HG03108 (cell line): ENCODE results near the gene ATXN7L1.
A peak's percentile ranks its signal among the peaks of the same experiment; 100 is the strongest.

Experiments
- ATAC-seq: cut with Tn5 transposase; IDR thresholded peaks from one replicate; pipeline ENCODE4 v1.9.1; 2021; ENCODE audit warnings: moderate library complexity; ENCODE audit not compliant: unreplicated experiment

The ATXN7L1 gene

GRCh38 chr7:105876091-105876963 lies at the start of gene ATXN7L1:
ATXN7L1 (minus strand) TSS chr7:105876599; CDS start chr7:105876558, 41 bp downstream.
- peak; percentile 86 for ATAC-seq

DNA sequence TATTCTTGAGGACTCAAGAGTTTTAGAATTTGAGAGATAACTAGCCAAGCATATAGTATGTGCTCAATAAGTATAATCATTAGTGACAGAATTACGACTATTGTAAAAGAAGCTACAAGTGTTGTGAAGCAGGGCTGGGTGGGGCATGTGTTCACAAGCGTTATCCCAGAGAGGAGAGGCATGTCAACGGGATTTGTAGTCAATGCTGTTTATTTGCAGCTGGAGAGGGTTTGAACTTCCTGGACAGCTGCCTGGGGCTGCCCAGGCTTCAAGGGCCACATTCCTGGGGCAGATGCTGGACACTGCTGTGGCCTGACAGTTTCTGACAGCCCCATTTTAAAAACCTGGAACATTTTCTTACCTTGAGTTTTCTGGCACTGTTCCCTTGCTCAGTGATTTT lies 49.7 kb upstream of the ATXN7L1 start:
- no peak for ATAC-seq

- ATAC-seq = no peak
Observed at GRCh38 chr7:105924945-105925344, 48.5 kb upstream of the ATXN7L1 start.

DNA sequence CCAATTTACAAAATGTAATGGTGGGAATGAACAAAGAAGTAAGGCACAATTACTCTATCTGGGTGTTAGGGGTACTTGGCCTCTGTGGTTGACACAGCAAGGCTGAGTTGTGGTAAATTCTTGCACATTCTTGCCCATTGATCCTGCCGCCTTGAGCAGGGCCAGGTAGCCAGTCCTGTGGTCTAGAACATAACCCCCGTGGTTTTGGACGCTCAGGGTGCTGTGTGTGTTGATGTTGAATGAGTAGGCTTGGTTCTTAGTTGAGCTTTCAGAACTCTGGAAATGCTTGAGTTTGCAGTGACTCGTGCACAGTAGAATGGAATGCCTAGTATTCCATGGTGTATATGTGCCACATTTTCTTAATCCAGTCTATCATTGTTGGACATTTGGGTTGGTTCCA lies 44.4 kb upstream of the ATXN7L1 start:
- ATAC-seq = no peak

DNA sequence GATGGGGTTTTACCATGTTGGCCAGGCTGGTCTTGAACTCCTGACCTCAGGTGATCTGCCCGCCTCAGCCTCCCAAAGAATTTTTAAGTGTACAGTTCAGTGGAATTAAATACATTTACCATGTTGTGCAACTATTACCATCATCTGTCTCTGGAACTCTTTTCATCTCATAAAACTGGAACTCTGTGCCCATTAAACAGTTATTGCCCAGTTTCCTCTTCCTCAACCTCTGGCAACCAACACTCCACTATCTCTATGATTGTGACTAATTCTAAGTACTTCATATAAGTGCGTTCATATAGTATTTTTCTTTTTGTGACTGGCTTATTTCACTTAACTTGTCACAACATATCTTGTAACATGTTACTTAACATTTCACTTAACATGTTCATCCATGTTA lies 41.3 kb upstream of the ATXN7L1 start:
- ATAC-seq = no peak

DNA sequence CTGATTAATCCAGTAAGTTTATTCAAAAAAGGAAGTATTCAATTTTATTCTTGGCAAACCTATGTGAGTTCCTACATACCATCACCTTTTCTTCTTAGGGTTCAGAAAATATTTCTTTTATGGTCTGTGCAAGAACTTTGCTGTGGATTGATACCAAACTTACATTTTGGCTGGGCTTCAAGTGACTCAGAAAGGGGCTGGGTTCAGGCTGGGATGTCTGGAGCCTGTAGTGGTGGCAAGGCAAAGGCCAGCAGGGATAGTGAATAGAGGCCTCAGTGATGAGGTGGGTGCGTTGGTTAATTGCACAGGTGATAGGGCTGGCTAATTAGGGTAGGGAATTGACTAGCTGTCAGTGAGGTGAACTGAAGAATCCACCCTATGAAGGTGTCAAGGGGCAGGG lies 40.2 kb upstream of the ATXN7L1 start:
- no peak for ATAC-seq

DNA sequence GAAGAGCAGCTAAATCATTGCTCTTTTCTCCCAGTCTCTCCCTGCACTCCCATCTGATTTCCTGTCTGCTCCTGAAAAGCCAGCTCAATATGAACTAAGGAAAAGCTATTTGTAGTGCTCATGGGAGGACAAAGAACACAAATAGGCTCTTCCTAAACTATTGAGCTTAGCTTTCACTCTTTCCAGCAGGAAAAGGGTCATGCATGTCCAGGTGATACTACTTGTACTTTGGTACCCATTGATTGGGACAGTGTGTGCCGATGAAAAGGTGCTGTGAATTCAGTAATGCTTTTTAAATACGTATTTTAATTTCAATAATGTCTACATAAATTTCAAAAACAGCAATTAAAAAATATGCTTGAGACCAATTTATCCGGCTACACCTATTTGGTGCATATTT lies 37.5 kb upstream of the ATXN7L1 start:
- ATAC-seq = no peak

DNA sequence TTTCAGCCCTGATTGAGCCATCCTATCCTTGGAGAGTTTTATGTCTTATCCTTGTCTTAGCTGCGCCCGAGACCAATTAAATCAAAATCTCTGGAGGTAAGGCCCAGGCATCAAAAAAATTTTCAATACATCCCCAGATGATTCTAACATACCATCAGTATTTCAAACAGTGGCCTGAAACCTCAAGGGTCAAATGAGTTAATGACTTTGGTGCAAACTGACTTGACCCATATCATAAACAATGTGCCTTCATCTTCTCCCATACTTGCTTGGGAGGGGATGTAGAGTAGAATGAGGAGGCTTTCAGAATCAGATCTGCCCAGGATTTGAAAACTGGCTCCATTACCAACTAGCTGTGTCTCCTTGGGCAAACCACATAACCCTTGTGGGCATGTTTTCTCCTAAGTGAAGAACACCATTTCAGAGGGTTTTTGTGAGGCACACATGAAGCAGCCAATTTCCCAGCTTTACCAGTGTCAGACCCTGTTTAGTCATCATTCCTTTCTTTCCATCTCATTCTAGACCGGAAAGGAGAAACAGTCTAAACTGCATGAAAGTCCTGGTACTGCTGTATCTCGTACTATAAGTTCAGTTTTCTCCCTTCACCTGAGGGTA lies 35.7 kb upstream of the ATXN7L1 start:
- ATAC-seq = no peak

DNA sequence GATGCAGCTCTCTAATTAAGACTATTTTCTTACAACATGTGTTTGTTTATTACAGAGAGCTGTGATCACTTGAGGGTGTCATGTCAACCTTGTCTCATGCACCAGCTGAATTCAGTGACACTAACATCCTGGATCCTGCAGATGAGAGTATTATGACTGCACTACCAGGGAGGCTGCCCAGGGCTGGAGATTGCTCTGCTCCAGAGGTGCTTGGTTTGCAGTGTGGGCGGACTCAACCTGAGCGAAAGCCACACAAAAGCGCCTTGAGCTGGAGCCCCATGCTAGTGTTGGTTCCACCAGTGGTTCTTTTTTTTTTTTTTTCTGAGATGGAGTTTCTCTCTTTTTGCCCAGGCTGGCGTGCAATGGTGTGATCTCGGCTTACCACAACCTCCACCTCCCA lies 33.8 kb upstream of the ATXN7L1 start:
- ATAC-seq = no peak

- no peak for ATAC-seq
Observed at GRCh38 chr7:105909742-105910141, 33.3 kb upstream of the ATXN7L1 start.

DNA sequence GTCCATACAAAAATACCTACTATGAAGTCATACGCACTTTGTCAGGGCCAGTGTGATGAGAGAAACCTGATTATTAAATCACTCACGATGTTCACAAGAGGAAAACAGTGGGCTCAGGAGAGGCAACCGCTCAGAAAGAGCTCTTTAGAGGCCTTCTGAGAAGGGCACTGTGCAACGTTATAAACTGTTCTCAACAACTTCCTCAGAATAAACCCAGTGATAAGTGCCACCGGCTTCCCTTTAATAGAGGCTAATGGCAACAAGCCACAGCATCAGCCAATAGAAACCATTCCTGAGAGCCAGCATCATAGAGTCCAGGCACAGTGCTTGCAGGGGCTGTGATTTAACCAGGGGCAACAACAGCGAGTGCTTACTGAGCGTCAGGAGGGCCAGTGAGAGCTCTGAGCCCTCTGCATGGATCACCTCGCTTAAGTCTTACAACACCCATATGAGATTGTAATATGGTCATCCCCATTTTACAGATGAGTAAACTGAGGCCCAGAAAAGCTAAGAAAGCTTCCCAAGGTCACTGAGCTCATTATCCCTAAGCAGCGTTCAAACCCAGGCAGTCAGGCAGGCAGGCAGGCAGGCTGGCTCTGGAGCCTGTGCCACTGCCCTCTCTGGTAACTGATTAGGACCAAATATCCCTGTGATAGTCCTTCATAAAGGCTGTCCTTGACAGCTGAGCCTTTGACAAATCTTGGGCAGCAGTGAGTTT lies 30.9 kb upstream of the ATXN7L1 start:
- no peak for ATAC-seq

DNA sequence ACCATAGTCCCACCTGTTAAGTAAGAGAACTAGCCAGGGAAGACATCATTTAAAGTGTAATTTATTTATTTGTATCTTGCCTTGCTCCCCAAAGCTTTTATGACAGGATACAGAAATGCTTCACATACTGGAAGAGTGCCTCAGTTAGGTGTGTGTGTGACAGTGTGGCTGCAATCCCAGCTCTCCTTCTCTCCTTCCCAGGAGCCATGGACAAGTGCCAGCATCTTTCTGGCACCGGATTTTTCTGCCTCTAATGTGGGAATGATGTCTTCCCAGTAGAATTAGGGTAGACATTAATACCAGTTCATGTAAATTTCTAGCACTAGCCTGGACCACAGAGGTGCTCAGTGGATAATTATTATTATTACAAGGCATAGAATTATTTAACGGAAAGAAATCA lies 30.3 kb upstream of the ATXN7L1 start:
- ATAC-seq = no peak

DNA sequence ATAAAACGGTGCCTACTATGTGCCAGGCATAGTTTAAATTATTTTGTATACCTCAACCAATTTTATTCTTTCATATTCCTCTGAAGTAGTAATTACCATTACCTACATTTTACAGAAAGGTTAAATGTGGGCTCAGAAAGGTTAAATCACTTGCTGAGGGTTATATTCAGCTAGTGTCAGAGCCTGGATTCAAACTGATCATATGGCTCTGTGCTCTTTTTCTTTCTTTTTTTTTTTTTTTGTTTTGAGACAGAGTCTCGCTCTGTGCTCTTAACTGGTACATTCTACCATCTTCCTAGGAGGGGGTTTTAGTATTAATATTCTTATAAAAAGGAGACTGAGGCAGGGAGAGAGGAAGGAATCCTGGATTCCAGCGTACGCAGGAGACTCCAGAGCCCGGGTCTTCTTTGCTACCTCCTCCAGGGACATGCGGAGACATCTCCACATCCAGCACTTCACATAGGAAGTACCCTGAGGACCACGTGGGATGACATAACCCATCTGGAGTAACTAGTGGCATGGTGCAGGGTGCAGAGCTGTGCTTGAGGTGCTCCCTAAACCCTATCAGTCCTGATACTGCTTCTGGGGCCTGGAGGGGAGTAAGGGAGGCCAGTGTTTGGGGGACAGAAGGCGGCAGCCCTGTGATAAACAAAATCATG lies 29.6 kb upstream of the ATXN7L1 start:
- no peak for ATAC-seq

DNA sequence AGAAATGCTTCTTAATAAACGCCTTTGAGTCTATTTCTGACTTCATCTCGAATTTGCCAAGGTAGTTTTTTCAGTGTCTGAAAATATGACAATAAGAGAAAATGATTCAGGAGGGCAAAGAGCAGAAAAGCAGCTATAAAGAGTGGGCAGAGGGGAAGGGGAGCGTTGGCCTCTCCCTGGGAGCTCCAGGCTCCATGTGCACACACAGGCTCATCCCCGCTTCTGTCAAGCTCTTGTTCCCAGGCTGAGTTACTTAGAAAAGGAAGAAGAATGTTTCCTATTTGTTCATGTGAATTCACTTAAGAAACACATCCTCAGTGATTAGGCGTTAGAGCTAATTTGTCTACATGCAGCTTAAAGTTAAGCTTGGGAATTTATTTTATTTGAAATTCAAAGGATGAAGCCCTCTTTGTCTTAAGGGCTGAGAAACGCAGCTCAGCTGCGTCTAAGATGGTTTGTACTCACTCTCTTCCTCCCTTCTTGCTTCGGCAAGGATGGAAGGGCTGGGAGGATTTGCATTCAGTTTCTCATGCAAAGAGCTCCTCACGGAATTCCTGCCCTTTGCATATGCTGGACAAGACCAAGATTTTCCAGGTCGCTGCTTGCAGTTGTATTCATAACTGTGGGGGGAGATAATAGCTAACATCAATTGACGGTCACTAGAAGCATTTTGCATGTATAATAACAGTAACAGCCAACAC lies 29.0 kb upstream of the ATXN7L1 start:
- no peak for ATAC-seq

DNA sequence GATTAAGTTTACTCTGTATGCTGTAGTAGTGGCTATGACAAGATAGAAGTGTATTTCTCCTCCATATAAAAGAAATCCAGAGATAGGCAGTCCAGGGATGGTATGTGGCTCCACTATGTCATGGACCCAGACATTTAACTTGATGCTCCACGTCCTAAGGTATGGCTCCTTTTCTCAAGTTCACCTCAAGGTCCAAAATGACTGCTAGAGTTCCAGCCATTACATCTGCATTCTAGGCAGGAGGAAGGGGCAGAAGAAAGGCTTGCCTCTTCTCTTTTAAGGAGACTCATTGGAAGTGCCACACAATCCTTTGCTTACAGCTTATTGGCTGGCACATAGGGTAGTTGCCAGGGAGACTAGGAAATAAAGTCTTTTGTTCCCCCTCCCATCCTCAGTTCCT lies 27.7 kb upstream of the ATXN7L1 start:
- ATAC-seq = no peak

DNA sequence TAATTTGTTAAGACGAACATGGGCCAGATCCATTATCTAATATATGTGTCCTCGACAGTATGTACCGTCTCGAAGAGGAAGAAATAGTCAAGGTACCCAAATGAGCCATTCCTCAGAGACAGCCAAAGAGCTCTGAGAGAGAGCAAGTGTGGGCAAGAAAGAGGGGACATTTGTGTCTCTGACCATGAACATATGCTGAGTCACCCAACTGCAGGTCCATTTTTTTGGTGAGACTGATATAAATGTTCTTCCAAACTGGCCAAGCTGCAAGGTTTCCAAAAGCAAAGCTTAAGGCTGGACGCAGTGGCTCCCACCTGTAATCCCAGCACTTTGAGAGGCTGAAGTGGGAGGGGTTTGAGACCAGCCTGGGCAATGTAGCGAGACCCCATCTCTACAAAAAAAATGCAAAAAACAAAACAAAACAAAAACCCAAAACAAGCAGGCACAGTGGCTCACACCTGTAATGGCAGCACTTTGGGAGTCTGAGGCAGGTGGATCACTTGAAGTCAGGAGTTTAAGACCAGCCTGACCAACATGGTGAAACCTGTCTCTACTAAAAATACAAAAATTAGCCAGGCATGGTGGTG lies 26.0 kb upstream of the ATXN7L1 start:
- no peak for ATAC-seq

- ATAC-seq = no peak
Observed at GRCh38 chr7:105897999-105898398, 21.6 kb upstream of the ATXN7L1 start.

- no peak for ATAC-seq
Observed at GRCh38 chr7:105896407-105896911, 20.1 kb upstream of the ATXN7L1 start.

GRCh38 chr7:105894131-105894530 lies 17.7 kb upstream of the ATXN7L1 start:
- ATAC-seq = no peak

DNA sequence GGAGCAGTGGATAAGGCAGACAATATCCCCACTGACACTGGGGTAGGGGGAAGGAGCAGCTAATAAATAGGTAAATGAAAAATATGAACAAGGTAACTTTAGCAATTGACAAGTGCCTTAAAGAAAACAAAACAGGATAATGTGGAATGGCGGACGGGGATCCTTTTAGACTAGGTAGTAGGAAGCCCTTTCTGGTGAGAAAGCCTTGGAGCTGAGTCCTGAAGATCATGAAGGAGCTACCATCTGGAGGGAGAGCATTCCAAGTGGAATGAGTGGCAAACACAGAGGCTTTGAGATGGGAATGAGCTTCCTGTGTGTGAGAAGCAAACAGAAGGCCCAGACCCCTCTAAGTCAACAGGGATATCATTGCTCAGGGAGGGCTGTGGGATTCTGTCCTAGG lies 16.0 kb upstream of the ATXN7L1 start:
- ATAC-seq = no peak
